ENCODE results near the gene SPECC1L.

The SPECC1L gene

GRCh38 chr22:24446260-24446611, 175.6 kb downstream of the SPECC1L start:
- no peak for DNase-seq

DNA sequence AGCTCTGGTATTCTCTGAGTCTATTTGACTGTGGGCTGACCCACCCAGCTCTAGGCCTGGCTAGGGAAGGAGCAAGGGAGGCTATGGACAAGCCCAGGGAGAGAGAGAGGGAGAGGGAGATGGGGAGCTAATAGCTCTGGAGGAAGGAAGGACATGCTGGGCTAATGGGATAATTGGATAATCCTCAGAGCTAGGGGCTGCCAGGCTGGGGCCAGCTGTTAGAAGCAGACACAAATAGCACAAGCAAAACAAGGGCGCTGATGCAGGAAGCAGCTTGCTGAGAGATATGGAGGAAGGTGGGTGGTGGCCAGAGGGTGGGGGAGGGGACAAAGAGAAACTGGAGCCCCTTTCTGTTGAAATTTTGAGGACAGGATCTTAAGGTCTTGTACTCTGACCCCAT, 180.0 kb downstream of the SPECC1L start:
- DNase-seq = no peak

DNA sequence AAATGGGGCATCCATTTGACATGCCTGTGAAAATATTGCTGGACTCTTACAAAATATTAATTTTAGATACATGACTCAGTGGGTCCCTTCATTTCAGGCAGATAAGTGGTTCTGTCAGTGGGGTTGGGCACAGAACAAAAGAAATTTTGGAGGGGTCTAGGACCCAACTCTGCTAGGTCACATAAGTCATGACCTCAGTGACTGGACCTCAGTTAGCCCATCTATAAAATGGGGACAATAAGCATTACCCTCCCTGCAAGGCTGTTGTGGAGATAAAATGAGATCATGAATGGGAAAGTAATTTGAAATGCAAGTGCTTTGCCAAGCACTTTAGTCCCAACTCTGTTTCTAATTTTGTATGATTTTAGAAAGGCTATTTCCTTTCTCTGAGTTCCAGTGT, 180.5 kb downstream of the SPECC1L start:
- DNase-seq = no peak

GRCh38 chr22:24453853-24454252, 183.2 kb downstream of the SPECC1L start:
- DNase-seq = no peak

DNA sequence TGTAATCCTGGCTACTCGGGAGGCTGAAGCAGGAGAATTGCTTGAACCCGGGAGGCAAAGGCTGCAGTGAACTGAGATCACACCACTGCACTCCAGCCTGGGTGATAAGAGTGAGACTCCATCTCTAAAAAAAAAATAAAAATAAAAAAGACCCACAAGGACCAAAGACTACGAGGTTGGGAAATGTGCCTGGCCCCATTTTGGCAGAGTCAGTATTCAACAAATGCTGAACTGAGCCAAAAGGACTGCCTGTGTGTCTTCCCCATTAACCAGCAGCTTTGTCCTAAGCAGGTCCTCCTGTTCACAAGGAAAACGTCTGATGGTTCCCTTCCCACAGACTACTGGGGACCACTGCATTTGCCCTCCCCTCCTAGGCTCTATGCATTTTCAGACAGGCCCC, 184.4 kb downstream of the SPECC1L start:
- no peak for DNase-seq

- DNase-seq = no peak
These were observed 185.3 kb downstream of the SPECC1L start for GRCh38 chr22:24455751-24456426.

DNA sequence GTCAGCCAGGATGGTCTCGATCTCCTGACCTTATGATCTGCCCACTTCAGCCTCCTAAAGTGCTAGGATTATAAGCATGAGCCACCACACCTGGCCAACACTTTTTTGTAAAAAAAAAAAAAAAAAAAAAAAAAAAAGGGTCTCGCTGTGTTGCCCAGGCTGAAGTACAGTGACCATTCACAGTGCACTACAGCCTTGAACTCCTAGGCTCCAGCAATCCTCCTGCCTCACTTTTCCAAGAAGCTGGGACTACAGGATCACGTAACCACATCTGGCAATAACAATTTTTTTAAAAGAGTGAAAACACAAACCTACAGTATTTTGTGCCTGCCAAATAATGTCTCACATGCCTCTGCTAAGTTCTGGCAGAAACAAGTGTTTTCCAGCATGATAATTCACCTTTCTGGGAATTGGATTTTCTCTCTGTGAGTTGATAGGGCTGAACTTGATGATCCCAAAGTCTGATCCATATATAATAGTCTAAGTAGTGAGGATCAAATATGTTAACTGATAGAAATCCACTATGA, 187.3 kb downstream of the SPECC1L start:
- no peak for DNase-seq

DNA sequence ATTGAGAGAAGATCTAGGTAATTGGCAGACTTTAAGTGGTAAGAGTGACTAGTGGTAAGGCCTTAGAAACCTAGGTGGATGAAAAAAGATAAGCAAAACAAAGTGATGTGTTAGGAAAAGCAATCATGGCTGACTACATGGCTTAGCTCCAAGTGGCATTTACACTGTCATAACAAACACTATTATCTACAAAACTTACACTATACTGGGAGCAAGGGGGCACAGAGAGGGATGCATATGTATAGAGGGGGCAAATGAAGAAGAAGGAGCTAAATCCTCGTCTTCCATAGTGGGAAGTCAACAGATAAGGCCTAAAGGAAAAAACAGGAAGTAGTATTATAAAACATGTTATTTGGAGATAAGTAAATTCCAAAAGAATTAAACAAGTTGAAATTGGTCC, 189.3 kb downstream of the SPECC1L start:
- DNase-seq = no peak

- no peak for DNase-seq
These were observed 189.9 kb downstream of the SPECC1L start for GRCh38 chr22:24460418-24461089.

DNA sequence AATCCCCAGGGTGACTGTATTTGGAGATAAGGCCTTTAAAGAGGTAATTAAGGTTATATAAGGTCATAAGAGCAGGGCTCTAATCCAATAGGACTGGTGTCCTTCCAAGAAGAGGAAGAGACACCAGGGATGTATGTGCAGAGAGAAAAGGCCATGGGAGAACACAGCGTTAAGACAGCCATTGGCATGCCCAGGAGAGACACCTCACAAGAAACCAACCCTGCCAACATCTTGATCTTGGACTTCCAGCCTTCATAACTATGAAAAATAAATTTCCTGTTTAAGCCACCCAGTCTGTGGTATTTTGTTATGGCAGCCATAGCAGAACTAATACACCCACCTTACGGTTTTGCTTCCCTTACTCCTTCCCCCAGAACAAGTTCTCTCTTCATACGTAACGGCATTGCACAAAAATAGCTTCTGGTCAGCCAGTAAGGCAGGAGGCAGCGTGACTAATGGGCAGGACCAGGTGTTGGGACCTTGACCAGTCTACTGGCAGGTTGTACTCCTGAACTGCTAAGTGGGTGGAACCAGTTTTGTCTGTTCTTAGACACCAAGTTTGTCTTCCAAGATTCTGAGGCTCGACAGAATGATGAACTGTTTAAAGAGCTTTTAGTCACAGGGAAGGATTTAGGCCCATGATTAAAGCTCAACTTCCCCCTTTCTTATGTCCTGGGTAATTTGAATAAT, 192.6 kb downstream of the SPECC1L start:
- DNase-seq = no peak

GRCh38 chr22:24465566-24465965, 194.9 kb downstream of the SPECC1L start:
- DNase-seq = no peak

GRCh38 chr22:24465975-24466374, 195.3 kb downstream of the SPECC1L start:
- no peak for DNase-seq

- DNase-seq = no peak
These were observed 196.2 kb downstream of the SPECC1L start for GRCh38 chr22:24466716-24467328.

DNA sequence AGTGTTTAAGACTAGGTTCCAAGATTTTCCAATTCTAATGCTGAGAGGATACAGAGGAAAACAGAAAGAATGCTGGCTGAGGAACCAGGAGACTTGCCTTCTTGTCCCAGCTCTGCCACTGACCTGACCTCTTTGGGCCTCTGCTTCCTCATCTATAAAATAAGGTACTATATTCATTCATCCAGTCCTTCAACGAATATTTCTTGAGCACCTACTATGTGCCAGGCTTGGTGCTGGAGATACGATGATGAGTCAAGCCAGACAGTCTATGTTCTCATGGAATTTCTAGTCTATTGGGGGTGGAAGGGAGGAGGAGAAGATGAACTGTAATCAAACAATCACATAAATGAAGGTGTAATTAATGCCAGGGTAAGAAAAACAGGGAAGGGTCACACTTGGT, 196.7 kb downstream of the SPECC1L start:
- no peak for DNase-seq

Data from activated CD4-positive, CD25-positive, alpha-beta regulatory T cell (primary cell).